ENCODE results near the gene C9orf78. TPM values are rescaled to one million over a fixed set of nuclear protein-coding genes. Genes with fewer than 3 reads are reported as not detected.

Gene C9orf78
- total and polyA plus RNA-seq, 9 of the 15 experiments (the other 6 are each of a cell fraction or from before 2014, with no cell fraction given): 94.6 to 266 (median 202) TPM

DNA sequence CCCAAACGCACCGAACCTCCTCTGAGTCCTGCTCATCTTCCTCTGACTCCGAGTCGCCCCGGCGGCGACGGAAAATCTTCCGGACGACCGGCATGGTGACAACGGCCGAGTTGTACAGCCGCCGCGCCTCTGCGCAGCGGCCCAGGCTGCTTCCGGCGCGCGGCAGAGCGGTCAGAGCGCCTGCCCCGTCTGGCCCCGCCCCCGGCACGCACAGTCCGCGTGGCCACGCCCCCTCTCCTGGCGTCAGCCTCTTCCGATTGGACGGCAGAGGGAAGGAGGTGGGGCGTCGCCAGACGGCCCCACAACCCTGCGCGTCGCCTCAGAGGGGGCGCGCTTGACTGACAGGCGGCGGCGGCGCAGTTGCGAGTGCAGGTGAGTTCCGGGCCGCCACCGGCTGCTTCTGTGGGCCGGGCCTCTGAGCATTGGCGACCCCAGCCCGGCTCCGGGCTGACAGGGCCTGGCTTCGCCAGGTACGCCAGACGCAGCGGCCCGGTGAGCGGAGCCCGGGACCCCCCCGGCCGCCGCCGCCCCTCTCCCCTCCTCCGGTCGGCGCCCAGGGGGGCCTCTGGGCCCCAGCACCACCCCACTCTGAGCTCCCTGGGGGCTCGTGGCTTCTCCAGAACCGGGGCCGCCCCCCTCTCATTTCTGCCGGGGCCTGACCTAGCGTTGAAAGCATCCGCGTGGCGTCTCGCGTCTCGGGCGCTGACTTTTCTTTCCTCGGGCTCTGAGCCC is at the start of gene C9orf78, which contains the start of gene USP20 (continued):
- no peak for TF ChIP-seq ETS2 (tag; IDR thresholded peaks at IDR 0.05; ENCODE audit: borderline replicate concordance, poor library complexity, severe bottlenecking)
- peak; percentile 92 to 93 for TF ChIP-seq NRF1 (conservative IDR thresholded peaks at IDR 0.05 in 1 of 2, IDR thresholded peaks at IDR 0.05 in 1 of 2)
- peak; percentile 79 for TF ChIP-seq PCBP1 (IDR thresholded peaks at IDR 0.05; ENCODE audit: low read depth, low read length, poor library complexity, severe bottlenecking)
- no peak for TF ChIP-seq BCL6 (CRISPR knock-in tag; IDR thresholded peaks at IDR 0.05)
- no peak for TF ChIP-seq ELF1 (tag; IDR thresholded peaks at IDR 0.05)
- no peak for TF ChIP-seq CHD1 (IDR thresholded peaks at IDR 0.05; ENCODE audit: low read length)
- TF ChIP-seq, protein P1, sequence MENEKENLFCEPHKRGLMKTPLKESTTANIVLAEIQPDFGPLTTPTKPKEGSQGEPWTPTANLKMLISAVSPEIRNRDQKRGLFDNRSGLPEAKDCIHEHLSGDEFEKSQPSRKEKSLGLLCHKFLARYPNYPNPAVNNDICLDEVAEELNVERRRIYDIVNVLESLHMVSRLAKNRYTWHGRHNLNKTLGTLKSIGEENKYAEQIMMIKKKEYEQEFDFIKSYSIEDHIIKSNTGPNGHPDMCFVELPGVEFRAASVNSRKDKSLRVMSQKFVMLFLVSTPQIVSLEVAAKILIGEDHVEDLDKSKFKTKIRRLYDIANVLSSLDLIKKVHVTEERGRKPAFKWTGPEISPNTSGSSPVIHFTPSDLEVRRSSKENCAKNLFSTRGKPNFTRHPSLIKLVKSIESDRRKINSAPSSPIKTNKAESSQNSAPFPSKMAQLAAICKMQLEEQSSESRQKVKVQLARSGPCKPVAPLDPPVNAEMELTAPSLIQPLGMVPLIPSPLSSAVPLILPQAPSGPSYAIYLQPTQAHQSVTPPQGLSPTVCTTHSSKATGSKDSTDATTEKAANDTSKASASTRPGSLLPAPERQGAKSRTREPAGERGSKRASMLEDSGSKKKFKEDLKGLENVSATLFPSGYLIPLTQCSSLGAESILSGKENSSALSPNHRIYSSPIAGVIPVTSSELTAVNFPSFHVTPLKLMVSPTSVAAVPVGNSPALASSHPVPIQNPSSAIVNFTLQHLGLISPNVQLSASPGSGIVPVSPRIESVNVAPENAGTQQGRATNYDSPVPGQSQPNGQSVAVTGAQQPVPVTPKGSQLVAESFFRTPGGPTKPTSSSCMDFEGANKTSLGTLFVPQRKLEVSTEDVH (IDR thresholded peaks at IDR 0.05; ENCODE audit: low read depth, partially characterized antibody): peak; percentile 91
- TF ChIP-seq, protein P2, sequence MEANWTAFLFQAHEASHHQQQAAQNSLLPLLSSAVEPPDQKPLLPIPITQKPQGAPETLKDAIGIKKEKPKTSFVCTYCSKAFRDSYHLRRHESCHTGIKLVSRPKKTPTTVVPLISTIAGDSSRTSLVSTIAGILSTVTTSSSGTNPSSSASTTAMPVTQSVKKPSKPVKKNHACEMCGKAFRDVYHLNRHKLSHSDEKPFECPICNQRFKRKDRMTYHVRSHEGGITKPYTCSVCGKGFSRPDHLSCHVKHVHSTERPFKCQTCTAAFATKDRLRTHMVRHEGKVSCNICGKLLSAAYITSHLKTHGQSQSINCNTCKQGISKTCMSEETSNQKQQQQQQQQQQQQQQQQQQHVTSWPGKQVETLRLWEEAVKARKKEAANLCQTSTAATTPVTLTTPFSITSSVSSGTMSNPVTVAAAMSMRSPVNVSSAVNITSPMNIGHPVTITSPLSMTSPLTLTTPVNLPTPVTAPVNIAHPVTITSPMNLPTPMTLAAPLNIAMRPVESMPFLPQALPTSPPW (CRISPR knock-in tag; IDR thresholded peaks at IDR 0.05): no peak
- peak; percentile 79 for TF ChIP-seq ZBTB17 (CRISPR knock-in tag; IDR thresholded peaks at IDR 0.05)
- TF ChIP-seq ZNF766 (CRISPR knock-in tag; conservative IDR thresholded peaks at IDR 0.05): no peak
- TF ChIP-seq ZNF146 (CRISPR knock-in tag; IDR thresholded peaks at IDR 0.05; ENCODE audit: unreplicated experiment): no peak
- TF ChIP-seq NEUROD1 (IDR thresholded peaks at IDR 0.05; ENCODE audit: borderline replicate concordance, low read depth, low read length, partially characterized antibody): peak; percentile 49
- TF ChIP-seq KLF6 (CRISPR knock-in tag; IDR thresholded peaks at IDR 0.05; ENCODE audit: borderline replicate concordance): no peak
- TF ChIP-seq MCM7 (IDR thresholded peaks at IDR 0.05): no peak
- no peak for TF ChIP-seq RAD51 (IDR thresholded peaks at IDR 0.05; ENCODE audit: borderline replicate concordance, low read depth)
- peak; percentile 98 for TF ChIP-seq SP1 (CRISPR knock-in tag; IDR thresholded peaks at IDR 0.05)
- TF ChIP-seq, protein P3, sequence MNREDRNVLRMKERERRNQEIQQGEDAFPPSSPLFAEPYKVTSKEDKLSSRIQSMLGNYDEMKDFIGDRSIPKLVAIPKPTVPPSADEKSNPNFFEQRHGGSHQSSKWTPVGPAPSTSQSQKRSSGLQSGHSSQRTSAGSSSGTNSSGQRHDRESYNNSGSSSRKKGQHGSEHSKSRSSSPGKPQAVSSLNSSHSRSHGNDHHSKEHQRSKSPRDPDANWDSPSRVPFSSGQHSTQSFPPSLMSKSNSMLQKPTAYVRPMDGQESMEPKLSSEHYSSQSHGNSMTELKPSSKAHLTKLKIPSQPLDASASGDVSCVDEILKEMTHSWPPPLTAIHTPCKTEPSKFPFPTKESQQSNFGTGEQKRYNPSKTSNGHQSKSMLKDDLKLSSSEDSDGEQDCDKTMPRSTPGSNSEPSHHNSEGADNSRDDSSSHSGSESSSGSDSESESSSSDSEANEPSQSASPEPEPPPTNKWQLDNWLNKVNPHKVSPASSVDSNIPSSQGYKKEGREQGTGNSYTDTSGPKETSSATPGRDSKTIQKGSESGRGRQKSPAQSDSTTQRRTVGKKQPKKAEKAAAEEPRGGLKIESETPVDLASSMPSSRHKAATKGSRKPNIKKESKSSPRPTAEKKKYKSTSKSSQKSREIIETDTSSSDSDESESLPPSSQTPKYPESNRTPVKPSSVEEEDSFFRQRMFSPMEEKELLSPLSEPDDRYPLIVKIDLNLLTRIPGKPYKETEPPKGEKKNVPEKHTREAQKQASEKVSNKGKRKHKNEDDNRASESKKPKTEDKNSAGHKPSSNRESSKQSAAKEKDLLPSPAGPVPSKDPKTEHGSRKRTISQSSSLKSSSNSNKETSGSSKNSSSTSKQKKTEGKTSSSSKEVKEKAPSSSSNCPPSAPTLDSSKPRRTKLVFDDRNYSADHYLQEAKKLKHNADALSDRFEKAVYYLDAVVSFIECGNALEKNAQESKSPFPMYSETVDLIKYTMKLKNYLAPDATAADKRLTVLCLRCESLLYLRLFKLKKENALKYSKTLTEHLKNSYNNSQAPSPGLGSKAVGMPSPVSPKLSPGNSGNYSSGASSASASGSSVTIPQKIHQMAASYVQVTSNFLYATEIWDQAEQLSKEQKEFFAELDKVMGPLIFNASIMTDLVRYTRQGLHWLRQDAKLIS (CRISPR knock-in tag; IDR thresholded peaks at IDR 0.05): no peak
- TF ChIP-seq SRF (CRISPR knock-in tag; IDR thresholded peaks at IDR 0.05): peak in 1 of 2 experiments; percentile 52; a peak in 1 of 4 replicates
- TF ChIP-seq POLR2H (tag; IDR thresholded peaks at IDR 0.05; ENCODE audit: low read depth): no peak
- TF ChIP-seq TGIF2 (CRISPR knock-in tag; IDR thresholded peaks at IDR 0.05): no peak
